H1 (cell line): ENCODE data around the gene FOXN3. TPM values are rescaled to one million over a fixed set of nuclear protein-coding genes. Genes with fewer than 3 reads are reported as not detected.

ENCODE experiments used
- CTCF ChIA-PET: fragments of 300-600 bp; sonication (Branson Sonifier 250); formaldehyde crosslinking; loops from one replicate; lab custom pipeline; 2021; ENCODE audit not compliant: partially characterized antibody; lab: Charles Lee
- POLR2A ChIA-PET: fragments of 300-600 bp; sonication (Branson Sonifier 250); formaldehyde crosslinking; loops from one replicate; lab custom pipeline; 2021; ENCODE audit warnings: inconsistent platforms; ENCODE audit not compliant: partially characterized antibody; lab: Charles Lee
- DNase-seq, 2 experiments: peaks; one replicate each; pipeline versions ENCODE4 v3.0.0 to v3.0.0-alpha.2; 2010 to 2022; ENCODE audit warnings: low spot score in 2 of 2, low read depth in 1 of 2, mixed read lengths in 1 of 2
- FAIRE-seq: peaks from 2 replicates; lab custom pipeline; 2011; peaks lifted over from hg19 to GRCh38; lab: Jason Lieb, UNC
- H2AFZ ChIP-seq: 2 replicates; pipeline ENCODE4 v1.8.1; 2012; ENCODE audit warnings: low read length, inconsistent platforms
- H2AK5ac ChIP-seq: 2 replicates; pipeline ENCODE4 v1.6.1; 2013; ENCODE audit warnings: low read depth, low read length
- H2BK120ac ChIP-seq: replicated peaks from 2 replicates; pipeline ENCODE3; 2013; ENCODE audit warnings: low read depth, low read length, inconsistent platforms
- H2BK12ac ChIP-seq: 2 replicates; pipeline ENCODE4 v1.6.1; 2013; ENCODE audit warnings: low read depth, low read length
- H2BK15ac ChIP-seq: 2 replicates; pipeline ENCODE4 v1.6.1; 2013; ENCODE audit warnings: low read length
- H2BK20ac ChIP-seq: 2 replicates; pipeline ENCODE4 v1.6.1; 2013; ENCODE audit warnings: low read length
- H2BK5ac ChIP-seq: 2 replicates; pipeline ENCODE4 v1.6.1; 2013; ENCODE audit warnings: low read depth, low read length
- H3K14ac ChIP-seq: 2 replicates; pipeline ENCODE4 v1.6.1; 2013; ENCODE audit warnings: inconsistent platforms; ENCODE audit not compliant: insufficient read length
- H3K18ac ChIP-seq: 2 replicates; pipeline ENCODE4 v1.6.1; 2013; ENCODE audit warnings: low read length; ENCODE audit errors: extremely low read depth
- H3K23ac ChIP-seq: 2 replicates; pipeline ENCODE4 v1.6.1; 2013; ENCODE audit warnings: inconsistent platforms; ENCODE audit not compliant: insufficient read length
- H3K23me2 ChIP-seq: 2 replicates; pipeline ENCODE4 v1.6.1; 2013; ENCODE audit warnings: low read depth, low read length
- H3K27ac ChIP-seq: 2 replicates; pipeline ENCODE4 v1.6.1; 2011; ENCODE audit warnings: low read depth, low read length, inconsistent platforms
- H3K27me3 ChIP-seq, 4 experiments: replicated peaks in 1 of 4; 1 replicate in 1 of 4; 2 replicates in 3 of 4; pipeline versions ENCODE4 v1.6.1 to v1.8.1; 2011 to 2013; ENCODE audit warnings: low read length in 3 of 4, mild to moderate bottlenecking in 3 of 4, inconsistent platforms in 2 of 4, mixed read lengths in 2 of 4, moderate library complexity in 1 of 4; ENCODE audit not compliant: control insufficient read depth in 3 of 4, insufficient read depth in 3 of 4; ENCODE audit errors: extremely low read depth in 1 of 4
- H3K36me3 ChIP-seq, 4 experiments: 2 replicates each; pipeline versions ENCODE4 v1.6.1 to v1.8.1; 2011 to 2013; ENCODE audit warnings: mild to moderate bottlenecking in 4 of 4, low read length in 3 of 4, moderate library complexity in 2 of 4, control low read depth in 1 of 4, inconsistent platforms in 1 of 4; ENCODE audit not compliant: insufficient read depth in 4 of 4, control insufficient read depth in 2 of 4
- H3K4ac ChIP-seq: replicated peaks from 2 replicates; pipeline ENCODE3; 2013; ENCODE audit warnings: low read length, low read depth, mixed read lengths, inconsistent platforms; ENCODE audit not compliant: insufficient read length
- H3K4me1 ChIP-seq, 4 experiments: replicated peaks in 1 of 4; 1 replicate in 1 of 4; 2 replicates in 3 of 4; pipeline versions ENCODE4 v1.6.1 to v1.8.1; 2011 to 2013; ENCODE audit warnings: low read length in 3 of 4, inconsistent platforms in 2 of 4, mixed read lengths in 1 of 4; ENCODE audit not compliant: insufficient read depth in 4 of 4, control insufficient read depth in 3 of 4
- H3K4me2 ChIP-seq, 2 experiments: 2 replicates each; pipeline versions ENCODE4 v1.6.1 to v1.8.1; 2011 to 2013; ENCODE audit warnings: low read depth in 2 of 2, low read length in 2 of 2, control low read depth in 1 of 2, inconsistent platforms in 1 of 2, mild to moderate bottlenecking in 1 of 2; ENCODE audit not compliant: insufficient read depth in 1 of 2
- H3K4me3 ChIP-seq, 4 experiments: fragments of 200-600, 300-600 bp in 1 of 4; sonication (generic), shearing (Covaris generic), sonication (Bioruptor Twin) in 1 of 4; 2 replicates each; pipeline versions ENCODE4 v1.5.1 to v1.8.1; 2011 to 2016; ENCODE audit warnings: low read length in 4 of 4, low read depth in 3 of 4, control low read depth in 2 of 4, inconsistent platforms in 2 of 4, mild to moderate bottlenecking in 2 of 4, mixed read lengths in 1 of 4, moderate library complexity in 1 of 4; ENCODE audit not compliant: insufficient read depth in 2 of 4; ENCODE audit errors: extremely low read depth in 1 of 4
- H3K56ac ChIP-seq: replicated peaks from 2 replicates; pipeline ENCODE3; 2013; ENCODE audit warnings: low read depth, mild to moderate bottlenecking, mixed read lengths, low read length, inconsistent platforms; ENCODE audit not compliant: insufficient read length
- H3K79me1 ChIP-seq: 2 replicates; pipeline ENCODE4 v1.6.1; 2013; ENCODE audit warnings: low read depth, low read length, control low read depth
- H3K79me2 ChIP-seq, 2 experiments: 2 replicates each; pipeline versions ENCODE4 v1.6.1 to v1.8.1; 2012 to 2013; ENCODE audit warnings: low read length in 2 of 2, mild to moderate bottlenecking in 2 of 2, inconsistent platforms in 1 of 2; ENCODE audit not compliant: insufficient read depth in 2 of 2, control insufficient read depth in 1 of 2
- H3K9ac ChIP-seq, 4 experiments: replicated peaks in 1 of 4; 1 replicate in 1 of 4; 2 replicates in 3 of 4; pipeline versions ENCODE4 v1.6.1 to v1.8.1; 2011 to 2013; ENCODE audit warnings: low read depth in 3 of 4, low read length in 3 of 4, control low read depth in 2 of 4, mild to moderate bottlenecking in 2 of 4, moderate library complexity in 2 of 4, inconsistent platforms in 1 of 4; ENCODE audit errors: extremely low read depth in 1 of 4
- H3K9me3 ChIP-seq, 2 experiments: 2 replicates each; pipeline versions ENCODE4 v1.6.1 to v1.8.1; 2012 to 2013; ENCODE audit warnings: mild to moderate bottlenecking in 2 of 2, moderate library complexity in 2 of 2, control low read depth in 1 of 2, inconsistent platforms in 1 of 2, low read depth in 1 of 2, low read length in 1 of 2, mixed read lengths in 1 of 2; ENCODE audit not compliant: insufficient read depth in 2 of 2
- H4K20me1 ChIP-seq, 2 experiments: replicated peaks in 1 of 2; 2 replicates each; pipeline versions ENCODE3 to v1.8.1; 2011 to 2013; ENCODE audit warnings: inconsistent platforms in 2 of 2, low read length in 2 of 2, mild to moderate bottlenecking in 1 of 2; ENCODE audit not compliant: insufficient read depth in 2 of 2, control insufficient read depth in 1 of 2
- H4K5ac ChIP-seq: 2 replicates; pipeline ENCODE4 v1.6.1; 2013; ENCODE audit warnings: low read length, low read depth, mixed read lengths, inconsistent platforms; ENCODE audit not compliant: insufficient read length
- H4K8ac ChIP-seq: 2 replicates; pipeline ENCODE4 v1.8.0; 2013; ENCODE audit warnings: mild to moderate bottlenecking, moderate library complexity, low read length, inconsistent platforms; ENCODE audit not compliant: insufficient read depth; ENCODE audit errors: extremely low read depth
- H4K91ac ChIP-seq: replicated peaks from 2 replicates; pipeline ENCODE3; 2013; ENCODE audit warnings: low read length, mixed read lengths, inconsistent platforms; ENCODE audit not compliant: insufficient read length
- WGBS, 2 experiments: shearing (Covaris generic) in 1 of 2; methylation state at CpG; one replicate each; pipeline versions ENCODE4 v1.1.6 to v1.1.7; 2013 to 2015; ENCODE audit warnings: low lambda C conversion rate in 2 of 2, mixed read lengths in 2 of 2, inconsistent platforms in 1 of 2, low coverage in 1 of 2, missing lambda C conversion rate in 1 of 2; ENCODE audit not compliant: insufficient replicate concordance in 2 of 2, insufficient coverage in 1 of 2, insufficient read length in 1 of 2; ENCODE audit errors: extremely low coverage in 1 of 2, missing lambda C conversion rate in 1 of 2; 5-methylcytosine and 5-hydroxymethylcytosine counted together
- polyA plus RNA-seq, 7 experiments: library from polyadenylated mRNA; depleted of rRNA in 3 of 7; stranded (reverse) in 5 of 7; unstranded in 2 of 7; fragments of >200 nt in 5 of 7; fragments of 200-250 nt in 2 of 7; gene quantifications; 1 replicate in 5 of 7; 2 replicates in 1 of 7; 4 replicates in 1 of 7; pipeline versions ENCODE4 v1.2.1 to v1.2.3, GENCODE V29; 2011 to 2013; ENCODE audit warnings: missing spikeins in 2 of 7, mixed read lengths in 2 of 7
- total RNA-seq: library from RNA; stranded (reverse); fragmentation: NEBNext Ultra II Directional; extraction: Animal tissue kit (Norgen Biotek cat#: 25700); gene quantifications from 2 replicates; pipeline ENCODE4 v1.2.1, GENCODE V29; 2021

The FOXN3 gene
- total and polyA plus RNA-seq, 2 of the 8 experiments (the other 6 are each of a cell fraction or from before 2014, with no cell fraction given) = 52.6 to 178 TPM

DNA sequence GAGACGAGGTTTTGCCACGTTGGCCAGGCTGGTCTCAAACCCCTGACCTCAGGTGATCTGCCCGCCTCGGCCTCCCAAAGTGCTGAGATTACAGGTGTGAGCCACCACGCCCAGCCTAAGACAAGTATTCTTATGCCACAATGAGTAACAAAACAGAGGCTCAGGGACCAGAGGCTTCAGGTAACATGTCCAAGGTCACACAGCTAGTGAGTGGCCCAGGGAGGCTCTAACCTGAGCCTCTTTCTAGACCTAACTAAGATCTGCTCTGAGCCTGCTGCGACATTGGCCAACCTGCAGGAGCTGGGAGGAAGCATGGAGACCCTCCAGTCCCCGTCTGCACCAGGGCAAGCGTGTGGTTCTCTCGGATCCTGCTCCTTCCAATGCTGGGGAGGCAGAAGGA, 77.9 kb downstream of the FOXN3 start:
- Histone ChIP-seq H3K4ac (no peak overlapping the region), H3K14ac (no peak overlapping the region), H2BK20ac (no peak overlapping the region), H3K4me1 (peaks cover 6 to 24% (median 23%) of the 10 kb centered on the region in 4 experiments), H2BK5ac (peak overlapping the region; percentile 26), H3K27ac (peak overlapping the region; percentile 53), H4K5ac (peak overlapping the region; percentile 8), H3K56ac (no peak overlapping the region), H2AK5ac (no peak overlapping the region; the same call in 1 of the 2 replicates), H3K9me3 (no peaks in the 10 kb centered on the region), H3K23me2 (no peaks in the 10 kb centered on the region), H3K18ac (peak overlapping the region; percentile 57), H3K4me2 (no peak overlapping the region), H3K36me3 (peaks cover 0 to 10% (median 0%) of the 10 kb centered on the region in 4 experiments; a peak in 1 of 8 replicates), H3K79me1 (peaks cover 5% of the 10 kb centered on the region), H2BK120ac (no peak overlapping the region), H2BK15ac (no peak overlapping the region), H3K9ac (no peak overlapping the region; a peak in 1 of 7 replicates), H4K91ac (no peak overlapping the region), H2AFZ (no peak overlapping the region), H3K4me3 (no peak overlapping the region), H2BK12ac (peak overlapping the region; percentile 44), H4K8ac (no peak overlapping the region), H3K27me3 (no peaks in the 10 kb centered on the region), H3K23ac (no peak overlapping the region), H3K79me2 (peaks cover 0 to 92% of the 10 kb centered on the region in 2 experiments; a peak in 3 of 4 replicates), H4K20me1 (peaks cover 1 to 2% of the 10 kb centered on the region in 2 experiments)
- FAIRE-seq = no peak
- POLR2A ChIA-PET = interaction anchor here (1.1 to 1.3 kb wide), 4 partner anchors 9 to 43 kb away, joined by 3 read pairs; no protein-coding TSS in a partner anchor
- CTCF ChIA-PET = interaction anchor here (0.8 to 1.7 kb wide), 2 partner anchors 34 to 62 kb away, joined by 3 read pairs; no protein-coding TSS in a partner anchor
- DNase-seq = no peak
- WGBS, 2 experiments = 81% methylated on average over 9 of the region's 9 CpGs; no CpG with 5 or more reads in 1 of the 2 experiments
